Measurements from ENCODE around the gene KIAA0825. TPM values are rescaled to one million over a fixed set of nuclear protein-coding genes. Genes with fewer than 3 reads are reported as not detected.

Gene KIAA0825
- polyA plus RNA-seq, 1 of the 3 experiments (the other 2 are of a cell fraction): 0.61 TPM

DNA sequence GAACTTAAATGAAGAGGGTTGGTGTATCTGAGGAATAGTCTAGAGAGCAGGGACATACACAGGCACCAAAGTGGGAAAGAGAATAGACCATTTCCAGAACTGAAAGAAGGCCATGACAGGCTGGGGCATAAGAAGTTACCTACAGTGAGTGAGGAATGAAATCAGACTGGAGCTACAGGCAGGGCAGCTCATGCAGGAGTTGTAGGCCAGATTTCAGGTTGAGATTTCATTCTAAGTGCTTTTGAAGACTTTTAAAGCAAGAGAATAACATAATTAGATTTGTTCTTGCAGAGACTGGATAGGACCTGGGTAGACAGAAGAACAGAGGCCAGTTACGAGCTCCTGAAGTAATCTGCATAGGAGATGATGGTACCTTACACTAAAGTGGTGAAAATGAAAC is 280.8 kb downstream of the KIAA0825 start:
- H3K4me3 ChIP-seq (ENCODE audit: low read depth in 2 of 2, low read length in 1 of 2): no peak overlapping the region
- H3K9me2 ChIP-seq: no peaks in the 10 kb centered on the region; the same call in 1 of the 2 replicates
- H3F3A ChIP-seq (replicated peaks; ENCODE audit: insufficient read depth): no peaks in the 10 kb centered on the region
- H3K27ac ChIP-seq (ENCODE audit: low read depth in 2 of 2, low read length in 1 of 2): no peak overlapping the region
- ChIA-PET CTCF (no interaction called here), POLR2A (no interaction called here)
- no peaks in the 10 kb centered on the region for H3K4me1 ChIP-seq (ENCODE audit: control insufficient read depth in 1 of 2, insufficient read depth in 2 of 2, low read depth in 1 of 2, low read length in 1 of 2)
- H3K27me3 ChIP-seq (ENCODE audit: insufficient read depth): no peaks in the 10 kb centered on the region
- no peak overlapping the region for H2AFZ ChIP-seq (ENCODE audit: low read depth)
- WGBS (ENCODE audit: low lambda C conversion rate): 78% methylated on average over 1 of the region's 1 CpG
- DNase-seq: no peak
- H4K20me1 ChIP-seq (ENCODE audit: insufficient read depth): no peaks in the 10 kb centered on the region
- H3K4me2 ChIP-seq: no peak overlapping the region
- no peak overlapping the region for H3K9ac ChIP-seq
- no peaks in the 10 kb centered on the region for H3K36me3 ChIP-seq (replicated peaks in 1 of 2; ENCODE audit: control insufficient read depth in 1 of 2, insufficient read depth in 2 of 2, low read length in 1 of 2)
- no peaks in the 10 kb centered on the region for H3K9me3 ChIP-seq
- TF ChIP-seq EP300 (IDR thresholded peaks at IDR 0.05; ENCODE audit: borderline replicate concordance in 1 of 2, low read depth in 1 of 2, low read length in 1 of 2) (no peak), SIN3A (IDR thresholded peaks at IDR 0.05; ENCODE audit: borderline replicate concordance, low read depth, low read length) (no peak), SMC3 (IDR thresholded peaks at IDR 0.05; ENCODE audit: low read depth, low read length) (no peak), POLR2AphosphoS5 (IDR thresholded peaks at IDR 0.05; ENCODE audit: low read depth, low read length) (no peak), EZH2phosphoT487 (IDR thresholded peaks at IDR 0.05; ENCODE audit: borderline replicate concordance, low read depth) (no peak), RAD21 (IDR thresholded peaks at IDR 0.05; ENCODE audit: low read length) (no peak), JUND (IDR thresholded peaks at IDR 0.05) (no peak), MXI1 (IDR thresholded peaks at IDR 0.05; ENCODE audit: low read depth, low read length) (no peak), FOXJ3 (CRISPR knock-in tag; IDR thresholded peaks at IDR 0.05) (no peak), NFIC (IDR thresholded peaks at IDR 0.05; ENCODE audit: borderline replicate concordance) (no peak)
- TF ChIP-seq, protein P1, sequence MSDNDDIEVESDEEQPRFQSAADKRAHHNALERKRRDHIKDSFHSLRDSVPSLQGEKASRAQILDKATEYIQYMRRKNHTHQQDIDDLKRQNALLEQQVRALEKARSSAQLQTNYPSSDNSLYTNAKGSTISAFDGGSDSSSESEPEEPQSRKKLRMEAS (IDR thresholded peaks at IDR 0.05; ENCODE audit: low read depth): no peak
- TF ChIP-seq, protein P2, sequence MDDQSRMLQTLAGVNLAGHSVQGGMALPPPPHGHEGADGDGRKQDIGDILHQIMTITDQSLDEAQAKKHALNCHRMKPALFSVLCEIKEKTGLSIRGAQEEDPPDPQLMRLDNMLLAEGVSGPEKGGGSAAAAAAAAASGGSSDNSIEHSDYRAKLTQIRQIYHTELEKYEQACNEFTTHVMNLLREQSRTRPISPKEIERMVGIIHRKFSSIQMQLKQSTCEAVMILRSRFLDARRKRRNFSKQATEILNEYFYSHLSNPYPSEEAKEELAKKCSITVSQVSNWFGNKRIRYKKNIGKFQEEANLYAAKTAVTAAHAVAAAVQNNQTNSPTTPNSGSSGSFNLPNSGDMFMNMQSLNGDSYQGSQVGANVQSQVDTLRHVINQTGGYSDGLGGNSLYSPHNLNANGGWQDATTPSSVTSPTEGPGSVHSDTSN (IDR thresholded peaks at IDR 0.05): no peak
- TF ChIP-seq, protein P3, sequence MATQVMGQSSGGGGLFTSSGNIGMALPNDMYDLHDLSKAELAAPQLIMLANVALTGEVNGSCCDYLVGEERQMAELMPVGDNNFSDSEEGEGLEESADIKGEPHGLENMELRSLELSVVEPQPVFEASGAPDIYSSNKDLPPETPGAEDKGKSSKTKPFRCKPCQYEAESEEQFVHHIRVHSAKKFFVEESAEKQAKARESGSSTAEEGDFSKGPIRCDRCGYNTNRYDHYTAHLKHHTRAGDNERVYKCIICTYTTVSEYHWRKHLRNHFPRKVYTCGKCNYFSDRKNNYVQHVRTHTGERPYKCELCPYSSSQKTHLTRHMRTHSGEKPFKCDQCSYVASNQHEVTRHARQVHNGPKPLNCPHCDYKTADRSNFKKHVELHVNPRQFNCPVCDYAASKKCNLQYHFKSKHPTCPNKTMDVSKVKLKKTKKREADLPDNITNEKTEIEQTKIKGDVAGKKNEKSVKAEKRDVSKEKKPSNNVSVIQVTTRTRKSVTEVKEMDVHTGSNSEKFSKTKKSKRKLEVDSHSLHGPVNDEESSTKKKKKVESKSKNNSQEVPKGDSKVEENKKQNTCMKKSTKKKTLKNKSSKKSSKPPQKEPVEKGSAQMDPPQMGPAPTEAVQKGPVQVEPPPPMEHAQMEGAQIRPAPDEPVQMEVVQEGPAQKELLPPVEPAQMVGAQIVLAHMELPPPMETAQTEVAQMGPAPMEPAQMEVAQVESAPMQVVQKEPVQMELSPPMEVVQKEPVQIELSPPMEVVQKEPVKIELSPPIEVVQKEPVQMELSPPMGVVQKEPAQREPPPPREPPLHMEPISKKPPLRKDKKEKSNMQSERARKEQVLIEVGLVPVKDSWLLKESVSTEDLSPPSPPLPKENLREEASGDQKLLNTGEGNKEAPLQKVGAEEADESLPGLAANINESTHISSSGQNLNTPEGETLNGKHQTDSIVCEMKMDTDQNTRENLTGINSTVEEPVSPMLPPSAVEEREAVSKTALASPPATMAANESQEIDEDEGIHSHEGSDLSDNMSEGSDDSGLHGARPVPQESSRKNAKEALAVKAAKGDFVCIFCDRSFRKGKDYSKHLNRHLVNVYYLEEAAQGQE (IDR thresholded peaks at IDR 0.05; ENCODE audit: low read depth, low read length): no peak
- H3K79me2 ChIP-seq (ENCODE audit: insufficient read depth): no peaks in the 10 kb centered on the region

DNA sequence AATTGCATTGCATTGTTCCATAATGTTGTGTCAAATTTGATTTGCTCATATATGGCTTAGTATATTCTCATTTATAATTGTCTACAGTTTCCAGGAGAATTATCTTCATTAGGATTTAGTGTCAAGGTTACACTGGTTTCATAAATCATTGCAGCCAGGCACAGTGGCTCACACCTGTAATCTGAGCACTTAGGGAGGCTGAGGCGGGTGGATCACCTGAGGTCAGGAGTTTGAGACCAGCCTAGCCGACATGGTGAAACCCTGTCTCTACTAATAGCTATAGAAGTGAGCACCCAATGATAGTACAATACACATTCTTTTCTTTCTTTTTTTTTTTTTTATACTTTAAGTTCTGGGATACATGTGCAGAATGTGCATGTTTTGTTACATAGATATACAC is 282.5 kb downstream of the KIAA0825 start:
- H3K9me2 ChIP-seq: no peaks in the 10 kb centered on the region; the same call in 1 of the 2 replicates
- POLR2A ChIA-PET: no interaction called here
- no peaks in the 10 kb centered on the region for H3K36me3 ChIP-seq (replicated peaks in 1 of 2; ENCODE audit: control insufficient read depth in 1 of 2, insufficient read depth in 2 of 2, low read length in 1 of 2)
- no peaks in the 10 kb centered on the region for H3K79me2 ChIP-seq (ENCODE audit: insufficient read depth)
- no peak overlapping the region for H3K4me3 ChIP-seq (ENCODE audit: low read depth in 2 of 2, low read length in 1 of 2)
- no peak overlapping the region for H3K9ac ChIP-seq
- H3K9me3 ChIP-seq: no peaks in the 10 kb centered on the region
- no peak overlapping the region for H3K27ac ChIP-seq (ENCODE audit: low read depth in 2 of 2, low read length in 1 of 2)
- H3K27me3 ChIP-seq (ENCODE audit: insufficient read depth): no peaks in the 10 kb centered on the region
- WGBS (ENCODE audit: low lambda C conversion rate): 88% methylated on average over 2 of the region's 2 CpGs
- no peak overlapping the region for H2AFZ ChIP-seq (ENCODE audit: low read depth)
- no peaks in the 10 kb centered on the region for H4K20me1 ChIP-seq (ENCODE audit: insufficient read depth)
- no peaks in the 10 kb centered on the region for H3F3A ChIP-seq (replicated peaks; ENCODE audit: insufficient read depth)
- H3K4me2 ChIP-seq: no peak overlapping the region
- H3K4me1 ChIP-seq (ENCODE audit: control insufficient read depth in 1 of 2, insufficient read depth in 2 of 2, low read depth in 1 of 2, low read length in 1 of 2): no peaks in the 10 kb centered on the region
- CTCF ChIA-PET: no interaction called here
- DNase-seq: no peak
- TF ChIP-seq, protein P4, sequence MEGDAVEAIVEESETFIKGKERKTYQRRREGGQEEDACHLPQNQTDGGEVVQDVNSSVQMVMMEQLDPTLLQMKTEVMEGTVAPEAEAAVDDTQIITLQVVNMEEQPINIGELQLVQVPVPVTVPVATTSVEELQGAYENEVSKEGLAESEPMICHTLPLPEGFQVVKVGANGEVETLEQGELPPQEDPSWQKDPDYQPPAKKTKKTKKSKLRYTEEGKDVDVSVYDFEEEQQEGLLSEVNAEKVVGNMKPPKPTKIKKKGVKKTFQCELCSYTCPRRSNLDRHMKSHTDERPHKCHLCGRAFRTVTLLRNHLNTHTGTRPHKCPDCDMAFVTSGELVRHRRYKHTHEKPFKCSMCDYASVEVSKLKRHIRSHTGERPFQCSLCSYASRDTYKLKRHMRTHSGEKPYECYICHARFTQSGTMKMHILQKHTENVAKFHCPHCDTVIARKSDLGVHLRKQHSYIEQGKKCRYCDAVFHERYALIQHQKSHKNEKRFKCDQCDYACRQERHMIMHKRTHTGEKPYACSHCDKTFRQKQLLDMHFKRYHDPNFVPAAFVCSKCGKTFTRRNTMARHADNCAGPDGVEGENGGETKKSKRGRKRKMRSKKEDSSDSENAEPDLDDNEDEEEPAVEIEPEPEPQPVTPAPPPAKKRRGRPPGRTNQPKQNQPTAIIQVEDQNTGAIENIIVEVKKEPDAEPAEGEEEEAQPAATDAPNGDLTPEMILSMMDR (IDR thresholded peaks at IDR 0.05): no peak
- TF ChIP-seq JUND (IDR thresholded peaks at IDR 0.05) (no peak), RXRA (IDR thresholded peaks at IDR 0.05; ENCODE audit: borderline replicate concordance, low read depth) (no peak), SMC3 (IDR thresholded peaks at IDR 0.05; ENCODE audit: low read depth, low read length) (no peak), RCOR1 (IDR thresholded peaks at IDR 0.05; ENCODE audit: low read length) (no peak), NFIC (IDR thresholded peaks at IDR 0.05; ENCODE audit: borderline replicate concordance) (no peak), MEF2A (IDR thresholded peaks at IDR 0.05; ENCODE audit: borderline replicate concordance, low read depth) (no peak), NRF1 (IDR thresholded peaks at IDR 0.05; ENCODE audit: low read depth, low read length) (no peak), POLR2AphosphoS5 (IDR thresholded peaks at IDR 0.05; ENCODE audit: low read depth, low read length) (no peak), EP300 (IDR thresholded peaks at IDR 0.05; ENCODE audit: borderline replicate concordance in 1 of 2, low read depth in 1 of 2, low read length in 1 of 2) (no peak), SIN3A (IDR thresholded peaks at IDR 0.05; ENCODE audit: borderline replicate concordance, low read depth, low read length) (no peak), RAD21 (IDR thresholded peaks at IDR 0.05; ENCODE audit: low read length) (no peak), EZH2phosphoT487 (IDR thresholded peaks at IDR 0.05; ENCODE audit: borderline replicate concordance, low read depth) (no peak), ELF1 (IDR thresholded peaks at IDR 0.05) (no peak)
- TF ChIP-seq, protein P5, sequence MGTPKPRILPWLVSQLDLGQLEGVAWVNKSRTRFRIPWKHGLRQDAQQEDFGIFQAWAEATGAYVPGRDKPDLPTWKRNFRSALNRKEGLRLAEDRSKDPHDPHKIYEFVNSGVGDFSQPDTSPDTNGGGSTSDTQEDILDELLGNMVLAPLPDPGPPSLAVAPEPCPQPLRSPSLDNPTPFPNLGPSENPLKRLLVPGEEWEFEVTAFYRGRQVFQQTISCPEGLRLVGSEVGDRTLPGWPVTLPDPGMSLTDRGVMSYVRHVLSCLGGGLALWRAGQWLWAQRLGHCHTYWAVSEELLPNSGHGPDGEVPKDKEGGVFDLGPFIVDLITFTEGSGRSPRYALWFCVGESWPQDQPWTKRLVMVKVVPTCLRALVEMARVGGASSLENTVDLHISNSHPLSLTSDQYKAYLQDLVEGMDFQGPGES (IDR thresholded peaks at IDR 0.05; ENCODE audit: low read depth, low read length): no peak
